Skin epidermis (tissue), 12 donors: ENCODE results near the gene RNF41.
A peak's percentile ranks its signal among the peaks of the same experiment; 100 is the strongest.
"Not testable (repeated sequence)": the region's sequence is repeated elsewhere in the genome, so short reads cannot be mapped to it uniquely, and the experiment has no call there.

Experiments used
- H3K27ac ChIP-seq, 21 experiments: fragments of 200-600 bp; sonication (generic) in 11 of 21; one replicate each; pipeline ENCODE4 v1.5.0; 2020; ENCODE audit warnings: mild to moderate bottlenecking in 3 of 21, inconsistent platforms in 2 of 21, moderate library complexity in 2 of 21
- H3K4me3 ChIP-seq, 7 experiments: fragments of 200-600 bp; sonication (generic) in 2 of 7; one replicate each; pipeline ENCODE4 v1.5.0; 2020; ENCODE audit warnings: inconsistent platforms in 2 of 7, mild to moderate bottlenecking in 2 of 7, moderate library complexity in 1 of 7

The RNF41 gene

DNA sequence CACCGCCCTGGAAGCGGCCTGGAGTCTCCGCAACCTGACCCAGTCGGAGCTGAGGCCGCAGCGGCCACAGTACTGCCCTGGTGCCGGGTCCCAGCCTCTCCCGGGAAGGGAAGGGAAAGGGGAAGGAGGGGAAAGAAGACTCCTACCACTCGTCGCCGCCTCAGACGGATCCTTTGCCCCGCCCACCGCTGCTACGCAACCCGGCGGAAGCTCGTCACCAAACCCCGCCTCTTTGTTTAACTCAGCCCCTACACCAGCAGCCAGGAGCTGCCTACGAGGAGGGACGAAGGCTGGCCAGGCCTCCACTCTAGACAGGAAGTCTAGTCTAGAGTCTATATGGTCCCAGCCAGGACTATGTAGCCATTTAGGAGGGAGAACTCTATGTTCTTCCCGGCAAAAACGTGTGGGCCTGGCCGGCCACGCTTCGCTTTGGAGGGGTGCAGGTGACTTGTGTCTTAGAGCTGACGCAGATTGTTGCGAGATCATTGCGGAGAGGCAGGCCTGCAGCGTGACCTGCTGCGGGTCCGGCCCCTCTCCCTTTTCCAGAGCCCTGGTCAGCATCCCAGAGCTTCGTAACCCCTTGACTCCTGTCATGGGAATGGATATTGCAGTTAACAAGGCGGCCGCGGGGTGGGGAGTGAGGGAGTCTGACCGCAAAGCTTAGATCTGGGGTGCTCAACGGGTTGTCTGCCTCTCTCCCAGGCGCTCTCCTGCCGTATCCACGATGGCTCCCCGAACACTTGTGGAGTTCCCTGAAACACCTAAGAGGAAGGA lies at the start of gene RNF41:
RNF41 (minus strand) TSS at position 166 of the 774 bp plus-strand sequence. CDS start 7,875 bp downstream, outside the sequence.
- H3K27ac ChIP-seq = peak within 1 kb of the TSS; percentile 80 to 98 (median 94)
- peak within 1 kb of the TSS; percentile 61 to 91 (median 78) for H3K4me3 ChIP-seq

DNA sequence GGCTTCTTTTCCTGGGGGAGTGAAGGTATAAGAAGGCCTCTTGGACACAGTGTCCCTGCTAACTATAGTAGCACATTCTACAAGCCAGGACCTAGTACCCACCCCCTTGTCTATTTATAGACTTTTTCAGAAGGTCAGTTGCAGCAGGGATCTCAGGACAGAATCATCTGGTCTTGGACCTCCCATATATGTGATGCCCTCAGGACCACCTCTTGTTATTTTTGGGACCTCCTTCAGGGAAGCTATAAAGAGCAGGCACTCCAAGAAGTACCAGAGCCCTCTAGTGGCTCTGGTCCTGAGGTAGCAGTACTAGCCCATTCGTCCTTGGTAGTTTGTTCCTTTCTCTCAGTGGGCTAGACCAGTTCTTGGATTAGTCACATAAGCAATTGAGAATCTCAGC lies 49.3 kb upstream of the RNF41 start:
- H3K27ac ChIP-seq = no peak overlapping the region
- no peak overlapping the region for H3K4me3 ChIP-seq

DNA sequence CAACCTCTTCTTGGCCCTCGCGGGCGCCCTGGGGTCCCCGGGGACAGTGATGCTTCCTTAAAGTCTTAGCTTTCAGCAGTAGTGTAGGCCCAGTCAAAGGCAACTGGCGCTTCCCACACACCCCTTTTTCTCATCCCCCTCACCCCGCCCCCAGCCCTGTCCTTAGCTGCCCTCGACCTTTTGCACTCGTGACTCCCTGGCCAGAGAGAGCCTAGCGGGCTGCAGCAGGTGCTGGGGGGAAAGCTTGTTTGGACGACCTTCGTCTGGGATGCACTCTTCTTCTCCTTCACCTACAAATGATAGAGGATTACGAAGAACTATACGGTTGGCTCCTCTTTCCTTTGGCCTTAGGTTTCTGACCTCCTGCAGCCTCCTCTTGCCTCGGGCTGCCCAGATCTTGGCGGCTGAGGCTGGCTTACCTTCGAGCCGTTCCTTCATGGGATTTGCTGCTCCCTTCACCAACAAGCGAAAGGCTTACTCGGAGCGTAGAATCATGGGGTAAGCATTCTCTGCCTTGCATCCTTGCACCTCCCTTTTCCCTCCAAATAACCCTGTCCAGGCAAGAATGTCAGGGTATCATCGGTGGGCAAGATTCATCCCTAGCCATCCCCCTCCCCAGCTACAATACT lies 45.8 kb upstream of the RNF41 start:
- peak overlapping the region; percentile 54 to 73 (median 68) for H3K4me3 ChIP-seq
- H3K27ac ChIP-seq = peak overlapping the region in 19 of 21 experiments; percentile 68 to 95 (median 90)

- peak within 1 kb of the TSS; percentile 54 to 73 (median 68) for H3K4me3 ChIP-seq
- peak within 1 kb of the TSS; percentile 39 to 95 (median 89) for H3K27ac ChIP-seq
Measured at GRCh38 chr12:56266693-56267442, 45.1 kb upstream of the RNF41 start, which contains the start of gene COQ10A. Gene COQ10A, plus strand, starts transcription at chr12:56266942. Its CDS starts 177 bp downstream, at chr12:56267119.

DNA sequence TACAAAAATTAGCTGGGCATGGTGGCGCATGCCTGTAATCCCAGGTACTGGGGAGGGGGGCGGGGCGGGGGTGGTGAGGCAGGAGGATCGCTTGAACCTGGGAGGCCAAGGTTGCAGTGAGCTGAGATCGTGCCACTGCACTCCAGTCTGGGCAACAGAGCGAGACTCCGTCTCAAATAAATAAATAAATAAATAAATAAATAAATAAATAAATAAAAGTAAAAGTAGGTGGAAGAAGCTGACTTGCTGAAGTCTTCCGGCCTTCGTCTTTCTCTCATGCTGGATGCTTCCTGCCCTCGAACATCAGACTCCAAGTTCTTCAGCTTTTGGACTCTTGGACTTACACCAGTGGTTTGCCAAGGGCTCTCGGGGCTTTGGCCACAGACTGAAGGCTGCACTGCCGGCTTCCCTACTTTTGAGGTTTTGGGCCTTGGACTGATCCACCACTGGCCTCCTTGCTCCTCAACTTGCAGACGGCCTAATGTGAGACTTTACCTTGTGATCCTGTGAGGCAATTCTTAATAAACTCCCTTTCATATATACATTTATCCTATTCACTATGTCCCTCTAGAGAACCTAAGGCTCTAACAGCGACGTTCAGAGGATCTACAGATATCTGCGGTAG lies 44.5 kb upstream of the RNF41 start:
- peak overlapping the region; percentile 54 to 73 (median 68) for H3K4me3 ChIP-seq
- H3K27ac ChIP-seq = peak overlapping the region in 20 of 21 experiments; percentile 68 to 95 (median 90)

DNA sequence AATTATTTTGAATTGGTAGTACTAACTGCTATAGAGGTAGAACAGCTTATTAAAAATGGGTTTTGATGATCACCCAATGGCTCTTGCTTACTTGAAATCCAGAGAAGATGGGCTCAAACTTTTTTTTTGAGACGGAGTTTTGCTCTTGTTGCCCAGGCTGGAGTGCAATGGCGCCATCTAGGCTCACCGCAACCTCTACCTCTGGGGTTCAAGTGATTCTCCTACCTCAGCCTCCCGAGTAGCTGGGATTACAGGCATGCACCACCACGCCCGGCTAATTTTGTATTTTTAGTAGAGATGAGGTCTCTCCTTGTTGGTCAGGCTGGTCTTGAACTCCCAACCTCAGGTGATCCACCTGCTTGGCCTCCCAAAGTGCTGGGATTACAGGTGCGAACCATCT lies 41.2 kb upstream of the RNF41 start:
- not testable (repeated sequence) for H3K27ac ChIP-seq

GRCh38 chr12:56261503-56262232 lies 39.9 kb upstream of the RNF41 start:
- H3K27ac ChIP-seq = peak overlapping the region in 5 of 21 experiments; percentile 9 to 63 (median 45)
- H3K4me3 ChIP-seq = no peak overlapping the region

More for the DNA sequence above, 41.2 kb upstream of the RNF41 start:
- H3K4me3 ChIP-seq = not testable (repeated sequence)

- Histone ChIP-seq H3K27ac (peak overlapping the region in 2 of 21 experiments; percentile 54 to 63), H3K4me3 (no peak overlapping the region)
Measured at GRCh38 chr12:56260921-56261320, 39.2 kb upstream of the RNF41 start.

DNA sequence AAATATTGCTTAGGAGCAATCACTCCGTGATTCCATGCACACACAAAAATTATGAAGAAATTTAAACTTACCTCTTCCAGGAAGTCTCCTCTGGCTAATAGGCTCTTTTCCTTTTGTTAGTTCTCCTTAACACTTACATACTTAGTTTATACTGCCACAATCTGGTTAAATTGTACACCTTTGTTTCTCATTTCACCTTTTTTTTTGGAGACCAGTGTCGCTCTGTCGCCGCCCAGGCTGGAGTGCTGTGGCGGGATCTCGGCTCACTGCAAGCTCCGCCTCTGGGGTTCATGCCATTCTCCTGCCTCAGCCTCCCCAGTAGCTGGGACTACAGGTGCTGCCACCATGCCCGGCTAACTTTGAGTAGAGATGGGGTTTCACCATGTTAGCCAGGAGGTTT lies 38.7 kb upstream of the RNF41 start:
- no peak overlapping the region for H3K27ac ChIP-seq
- H3K4me3 ChIP-seq = no peak overlapping the region

DNA sequence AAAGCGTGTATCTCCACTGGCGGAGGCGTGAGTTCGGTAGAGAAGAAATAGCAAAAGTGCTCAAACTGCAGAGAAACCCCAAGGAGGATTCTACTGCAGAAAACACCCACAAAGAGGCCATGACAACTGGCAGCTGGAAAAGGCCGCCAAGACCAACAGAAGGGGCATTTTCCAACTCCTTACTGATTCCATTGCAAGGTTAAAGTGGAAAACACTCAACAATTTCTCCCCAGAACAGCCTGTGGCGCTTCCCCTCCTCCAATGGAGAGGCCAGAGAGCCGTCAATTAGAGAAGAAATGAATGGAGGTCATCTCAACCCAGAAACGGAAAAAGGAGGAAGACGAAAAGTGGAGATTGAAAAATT lies 37.1 kb upstream of the RNF41 start:
- H3K27ac ChIP-seq = peak overlapping the region in 20 of 21 experiments; percentile 75 to 97 (median 91)
- peak overlapping the region; percentile 70 to 93 (median 91) for H3K4me3 ChIP-seq

GRCh38 chr12:56258068-56258819 lies 36.5 kb upstream of the RNF41 start, which contains the start of gene ANKRD52:
Gene ANKRD52, minus strand, starts transcription at chr12:56258384. Its CDS starts 115 bp downstream, at chr12:56258269.
- peak within 1 kb of the TSS; percentile 70 to 93 (median 91) for H3K4me3 ChIP-seq
- H3K27ac ChIP-seq = peak within 1 kb of the TSS; percentile 75 to 97 (median 91)

GRCh38 chr12:56257491-56258067 lies 35.9 kb upstream of the RNF41 start:
- H3K4me3 ChIP-seq = peak overlapping the region; percentile 70 to 93 (median 91)
- peak overlapping the region; percentile 75 to 97 (median 91) for H3K27ac ChIP-seq

- Histone ChIP-seq H3K4me3 (peak overlapping the region; percentile 70 to 93 (median 91)), H3K27ac (peak overlapping the region in 18 of 21 experiments; percentile 75 to 97 (median 91))
Measured at GRCh38 chr12:56257071-56257470, 35.3 kb upstream of the RNF41 start.

DNA sequence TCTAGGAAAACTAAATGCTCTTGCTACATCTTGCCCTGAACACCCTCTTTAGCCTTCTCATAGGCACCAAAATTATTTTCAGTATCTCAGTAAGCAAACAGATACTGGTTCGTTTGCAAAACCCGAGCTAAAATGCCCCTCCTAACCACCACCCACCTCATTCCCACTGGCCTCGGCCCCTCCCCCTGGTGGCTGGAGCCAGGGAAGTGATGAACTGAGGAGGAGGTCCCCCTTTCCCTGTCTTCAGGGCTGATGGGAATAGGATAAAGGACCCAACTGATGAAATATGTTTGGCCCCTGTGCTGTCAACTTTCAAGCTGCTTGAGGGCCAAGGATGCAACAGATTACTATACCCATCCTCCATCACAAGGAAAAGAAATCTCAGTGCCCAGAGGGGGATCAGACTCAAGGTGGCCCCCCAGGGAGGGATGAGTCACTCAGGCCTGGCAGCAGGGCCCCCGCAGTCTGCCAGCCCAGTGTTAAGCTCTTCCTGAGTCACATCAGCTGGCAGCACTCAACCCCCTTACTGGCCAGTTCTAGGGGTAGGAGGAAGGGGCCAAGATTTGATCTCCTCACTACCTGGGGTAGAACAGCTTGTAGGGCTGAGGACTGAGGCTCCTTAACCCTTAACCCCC lies 34.7 kb upstream of the RNF41 start:
- peak overlapping the region in 6 of 21 experiments; percentile 17 to 94 (median 64) for H3K27ac ChIP-seq
- H3K4me3 ChIP-seq = peak overlapping the region in 1 of 7 experiments; percentile 91

DNA sequence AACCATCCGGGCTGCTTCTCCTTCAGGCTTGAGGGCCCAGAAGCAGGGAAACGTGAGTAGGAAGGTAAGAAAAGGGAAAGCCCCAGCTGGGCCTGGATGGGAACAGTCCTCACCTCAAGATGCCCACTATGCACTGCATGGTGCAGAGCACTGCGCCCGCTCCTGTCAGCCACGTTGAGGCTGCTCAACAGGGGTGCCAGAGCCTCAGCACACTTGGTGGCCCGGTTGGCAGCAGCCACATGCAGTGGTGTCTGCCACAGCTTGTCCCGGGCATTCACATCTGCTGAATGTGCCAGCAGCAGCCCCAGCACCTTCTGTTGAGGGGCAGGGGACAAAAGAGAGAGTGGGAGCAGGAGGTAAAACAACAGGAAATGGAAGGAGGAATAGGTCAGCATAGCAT lies 33.9 kb upstream of the RNF41 start:
- Histone ChIP-seq H3K4me3 (no peak overlapping the region), H3K27ac (no peak overlapping the region)

- H3K4me3 ChIP-seq = no peak overlapping the region
- H3K27ac ChIP-seq = no peak overlapping the region
Measured at GRCh38 chr12:56253091-56253490, 31.4 kb upstream of the RNF41 start.

DNA sequence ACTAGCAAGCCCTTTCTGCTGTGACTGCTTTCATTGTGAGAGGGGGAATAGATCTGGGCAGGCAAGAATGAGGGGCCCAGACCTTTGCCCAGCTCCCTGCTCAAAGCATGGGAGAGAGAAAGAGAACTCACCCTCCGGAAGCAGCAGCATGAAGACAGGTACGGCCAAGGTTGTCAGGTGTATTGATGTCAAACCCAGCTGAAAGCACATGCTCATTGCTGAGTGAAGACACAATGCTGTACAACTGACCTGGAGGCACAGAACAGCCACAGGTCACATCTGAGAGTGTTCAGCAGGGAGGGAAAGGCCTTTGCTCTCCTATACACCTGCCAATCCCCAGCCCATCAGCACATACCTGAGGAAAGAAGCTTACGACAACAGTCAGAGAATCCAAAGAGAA lies 30.9 kb upstream of the RNF41 start:
- H3K27ac ChIP-seq = no peak overlapping the region

More for the DNA sequence above, 30.9 kb upstream of the RNF41 start:
- no peak overlapping the region for H3K4me3 ChIP-seq
